HS-5 (cell line): ENCODE results near the gene PI16.

ENCODE experiments used
- DNase-seq: peaks from one replicate; pipeline ENCODE4 v3.0.0-alpha.2; 2012; ENCODE audit warnings: low read depth

PI16 gene

GRCh38 chr6:36957773-36958271 lies 3.3 kb downstream of the PI16 start:
- no peak for DNase-seq

GRCh38 chr6:36958775-36959554 lies 4.4 kb downstream of the PI16 start:
- DNase-seq = no peak

GRCh38 chr6:36959555-36960250 lies 5.2 kb downstream of the PI16 start:
- no peak for DNase-seq

- DNase-seq = no peak
Measured at GRCh38 chr6:36961441-36962435, 7.2 kb downstream of the PI16 start.

- no peak for DNase-seq
Measured at GRCh38 chr6:36962874-36963273, 8.3 kb downstream of the PI16 start.

- DNase-seq = no peak
Measured at GRCh38 chr6:36963451-36964290, 9.1 kb downstream of the PI16 start.

GRCh38 chr6:36964349-36964748 lies 9.8 kb downstream of the PI16 start:
- no peak for DNase-seq

- no peak for DNase-seq
Measured at GRCh38 chr6:36964908-36965307, 10.4 kb downstream of the PI16 start.

- no peak for DNase-seq
Measured at GRCh38 chr6:36967301-36967700, 12.8 kb downstream of the PI16 start.

GRCh38 chr6:36967757-36968156 lies 13.2 kb downstream of the PI16 start:
- DNase-seq = no peak

GRCh38 chr6:36968266-36968977 lies 13.9 kb downstream of the PI16 start:
- DNase-seq = no peak

- DNase-seq = no peak
Measured at GRCh38 chr6:36969240-36969691, 14.7 kb downstream of the PI16 start.

- no peak for DNase-seq
Measured at GRCh38 chr6:36969988-36970891, 15.7 kb downstream of the PI16 start.

- DNase-seq = no peak
Measured at GRCh38 chr6:36970892-36971842, 16.6 kb downstream of the PI16 start.

GRCh38 chr6:36971921-36972673 lies 17.6 kb downstream of the PI16 start:
- DNase-seq = no peak

GRCh38 chr6:36973190-36973589 lies 18.7 kb downstream of the PI16 start:
- DNase-seq = no peak

- DNase-seq = no peak
Measured at GRCh38 chr6:36973647-36974046, 19.1 kb downstream of the PI16 start.
